HepG2 (cell line): ENCODE data around the gene EXOC3L4. TPM values are rescaled to one million over a fixed set of nuclear protein-coding genes. Genes with fewer than 3 reads are reported as not detected.

ENCODE experiments used
- CAMTA2 ChIP-seq: sonication (generic); formaldehyde crosslinking; IDR thresholded peaks from 2 replicates; pipeline ENCODE4 v1.4.0; 2020; ENCODE audit warnings: mild to moderate bottlenecking, missing genetic modification reagents, borderline replicate concordance
- ELK4 ChIP-seq: sonication (generic); formaldehyde crosslinking; IDR thresholded peaks from 2 replicates; pipeline ENCODE4 v1.9.0; 2021; ENCODE audit warnings: missing genetic modification reagents, borderline replicate concordance
- ESRRA ChIP-seq: sonication (generic); formaldehyde crosslinking; IDR thresholded peaks from 2 replicates; pipeline ENCODE4 v1.5.1; 2020; ENCODE audit warnings: mild to moderate bottlenecking, low read depth, missing genetic modification reagents
- FOXP4 ChIP-seq: sonication (generic); formaldehyde crosslinking; IDR thresholded peaks from 2 replicates; pipeline ENCODE4 v1.4.0; 2020; ENCODE audit warnings: missing genetic modification reagents
- GABPA ChIP-seq, 2 experiments: IDR thresholded peaks; 2 replicates each; pipeline ENCODE4 v1.6.1; 2011 to 2016; ENCODE audit warnings: low read depth in 2 of 2, low read length in 1 of 2, missing biosample characterization in 1 of 2, missing genetic modification characterization in 1 of 2
- GZF1 ChIP-seq: sonication (generic); formaldehyde crosslinking; IDR thresholded peaks from 2 replicates; pipeline ENCODE4 v1.5.1; 2020; ENCODE audit warnings: mild to moderate bottlenecking, missing genetic modification reagents
- KLF16 ChIP-seq, 2 experiments: sonication (generic) in 1 of 2; formaldehyde crosslinking in 1 of 2; IDR thresholded peaks; 2 replicates each; pipeline versions ENCODE4 v1.6.1 to v1.8.0; 2016 to 2023; ENCODE audit warnings: missing genetic modification reagents in 2 of 2, missing compliant biosample characterization in 1 of 2
- MBNL3 ChIP-seq: fragments of 250-450 bp; sonication (Bioruptor Pico); conservative IDR thresholded peaks from 2 replicates; pipeline ENCODE4 v1.8.0; 2022; ENCODE audit warnings: mild to moderate bottlenecking, inconsistent platforms
- MTF1 ChIP-seq: sonication (generic); formaldehyde crosslinking; IDR thresholded peaks from 2 replicates; pipeline ENCODE4 v1.5.0; 2020; ENCODE audit warnings: missing genetic modification reagents
- PLRG1 ChIP-seq: fragments of 450-650 bp; conservative IDR thresholded peaks from 2 replicates; pipeline ENCODE4 v1.6.1; 2016
- RFX3 ChIP-seq: IDR thresholded peaks from 2 replicates; pipeline ENCODE4 v1.6.1; 2016; ENCODE audit warnings: missing biosample characterization, missing genetic modification reagents
- SRY ChIP-seq: sonication (generic); formaldehyde crosslinking; IDR thresholded peaks from 2 replicates; pipeline ENCODE4 v1.8.0; 2022; ENCODE audit warnings: mild to moderate bottlenecking, missing genetic modification reagents
- ZBTB1 ChIP-seq: sonication (generic); formaldehyde crosslinking; IDR thresholded peaks from 2 replicates; pipeline ENCODE4 v1.4.0; 2020; ENCODE audit warnings: missing genetic modification reagents, borderline replicate concordance
- ZBTB44 ChIP-seq: sonication (generic); formaldehyde crosslinking; IDR thresholded peaks from 2 replicates; pipeline ENCODE4 v1.4.0; 2020; ENCODE audit warnings: missing genetic modification reagents
- ZFYVE20 ChIP-seq: sonication (generic); formaldehyde crosslinking; IDR thresholded peaks from 2 replicates; pipeline ENCODE4 v1.8.0; 2023; ENCODE audit warnings: low read depth, mild to moderate bottlenecking, moderate library complexity, missing genetic modification reagents, borderline replicate concordance
- ZNF646 ChIP-seq: sonication (generic); formaldehyde crosslinking; IDR thresholded peaks from 2 replicates; pipeline ENCODE4 v1.9.0; 2021; ENCODE audit warnings: mild to moderate bottlenecking, missing genetic modification reagents
- ZNF674 ChIP-seq: sonication (generic); formaldehyde crosslinking; IDR thresholded peaks from 2 replicates; pipeline ENCODE4 v1.5.0; 2020; ENCODE audit warnings: low read depth, mild to moderate bottlenecking, missing genetic modification reagents
- ZNF775 ChIP-seq: sonication (generic); formaldehyde crosslinking; IDR thresholded peaks from 2 replicates; pipeline ENCODE4 v1.4.0; 2020; ENCODE audit warnings: missing genetic modification reagents, mild to moderate bottlenecking, moderate library complexity, borderline replicate concordance
- ZNF777 ChIP-seq: sonication (generic); formaldehyde crosslinking; IDR thresholded peaks from 2 replicates; pipeline ENCODE4 v1.4.0; 2020; ENCODE audit warnings: missing genetic modification reagents
- ZSCAN30 ChIP-seq: sonication (generic); formaldehyde crosslinking; IDR thresholded peaks from 2 replicates; pipeline ENCODE4 v1.5.0; 2020; ENCODE audit warnings: mild to moderate bottlenecking, missing genetic modification reagents
- polyA plus RNA-seq, 8 experiments: library from polyadenylated mRNA; depleted of rRNA in 3 of 8; stranded (reverse) in 7 of 8; unstranded in 1 of 8; fragments of >200 nt; fragmentation: Illumina TruSeq in 4 of 8; extraction: Trizol in 4 of 8; gene quantifications; 2 replicates each; pipeline versions ENCODE4 v1.2.1 to v1.2.3, GENCODE V29; 2011 to 2016; ENCODE audit warnings: low read depth in 4 of 8, missing spikeins in 1 of 8, mixed read lengths in 1 of 8; ENCODE audit not compliant: insufficient read depth in 1 of 8
- total RNA-seq, 5 experiments: library from RNA; depleted of rRNA; stranded (reverse); fragments of >200 nt; fragmentation: Illumina TruSeq; extraction: Trizol; gene quantifications; 2 replicates each; pipeline ENCODE4 v1.2.3, GENCODE V29; 2016; ENCODE audit warnings: low read depth in 1 of 5

EXOC3L4 gene
- total and polyA plus RNA-seq, 2 of the 13 experiments (the other 11 are each of a cell fraction or from before 2014, with no cell fraction given): 11.8 to 27.0 TPM

- TF ChIP-seq ZNF646 (CRISPR knock-in tag) (peak; percentile 81), ELK4 (CRISPR knock-in tag) (no peak), GABPA (IDR thresholded peaks at IDR 0.05; ENCODE audit: low read depth, low read length) (no peak), GABPA (CRISPR knock-in tag; IDR thresholded peaks at IDR 0.05; ENCODE audit: low read depth) (no peak), MTF1 (CRISPR knock-in tag) (no peak), GZF1 (CRISPR knock-in tag) (no peak), PLRG1 (no peak), KLF16 (CRISPR knock-in tag; IDR thresholded peaks at IDR 0.05) (no peak), ZBTB44 (CRISPR knock-in tag) (no peak), ZBTB1 (CRISPR knock-in tag) (no peak), SRY (no peak), ZNF775 (0 out of 2 replicates have a peak, but pooled peaks have one; percentile 19), ZFYVE20 (CRISPR knock-in tag) (peak; percentile 71; the same call in 1 of the 2 replicates), CAMTA2 (CRISPR knock-in tag) (no peak), FOXP4 (CRISPR knock-in tag) (no peak), ZNF674 (CRISPR knock-in tag) (no peak), MBNL3 (CRISPR knock-in tag) (no peak), ESRRA (CRISPR knock-in tag) (no peak), RFX3 (CRISPR knock-in tag) (no peak), ZSCAN30 (CRISPR knock-in tag) (no peak), ZNF777 (no peak)
These were observed 18.8 kb downstream of the EXOC3L4 start (continued) for GRCh38 chr14:103113303-103113702.
